Left colon (tissue), 2 donors: ENCODE measurements around the gene SNX32. TPM values are rescaled to one million over a fixed set of nuclear protein-coding genes. Genes with fewer than 3 reads are reported as not detected.

ENCODE experiments used
- total RNA-seq, 2 donors: library from RNA; stranded (reverse); fragmentation: NEBNext Ultra II Directional; extraction: Animal tissue kit (Norgen Biotek cat#: 25700); gene quantifications; one replicate each; pipeline ENCODE4 v1.2.1, GENCODE V29; 2021
- donor health status: DM: no; HTN: no; CAD: no.
- donor health status: DM: yes; HTN: yes; CAD: no.

The SNX32 gene
- total RNA-seq, 2 donors from 2014 or later: 1.6 to 3.8 TPM

Other genes starting within 250 kb of the SNX32 start
- gene KCNK7, start 238.2 kb upstream of the SNX32 start, total RNA-seq: 1 to 10 TPM in 1 of 2 donors, under 1 TPM in 1; 0.40 to 1.3 TPM
- 100 to 1,000 TPM in 1 of 2 donors, 10 to 100 TPM in 1; 94.7 to 101 TPM for gene MAP3K11, start 219.7 kb upstream of the SNX32 start, total RNA-seq
- gene PCNX3, start 218.2 kb upstream of the SNX32 start, total RNA-seq: 10 to 100 TPM; 47.8 to 56.0 TPM
- gene SIPA1, start 195.9 kb upstream of the SNX32 start, total RNA-seq: 10 to 100 TPM; 25.5 to 34.3 TPM
- gene RELA, start 171.0 kb upstream of the SNX32 start, total RNA-seq: 10 to 100 TPM; 57.6 to 62.9 TPM
- 10 to 100 TPM; 70.8 to 72.3 TPM for gene KAT5, start 121.7 kb upstream of the SNX32 start, total RNA-seq
- 10 to 100 TPM; 23.7 to 31.2 TPM for gene RNASEH2C, start 113.2 kb upstream of the SNX32 start, total RNA-seq
- 10 to 100 TPM; 21.7 to 22.4 TPM for gene AP5B1, start 53.0 kb upstream of the SNX32 start, total RNA-seq
- 10 to 100 TPM; 29.5 to 35.9 TPM for gene OVOL1, start 46.9 kb upstream of the SNX32 start, total RNA-seq
- gene CFL1, start 24.2 kb downstream of the SNX32 start, total RNA-seq: 1,000 to 10,000 TPM; 1,740 to 2,016 TPM
- gene MUS81, start 26.5 kb downstream of the SNX32 start, total RNA-seq: 10 to 100 TPM; 55.7 to 63.4 TPM
- gene EFEMP2, start 38.8 kb downstream of the SNX32 start, total RNA-seq: 10 to 100 TPM in 1 of 2 donors, 1 to 10 TPM in 1; 4.5 to 21.4 TPM
- gene CTSW, start 45.9 kb downstream of the SNX32 start, total RNA-seq: 1 to 10 TPM; 1.5 to 2.4 TPM
- gene FIBP, start 54.5 kb downstream of the SNX32 start, total RNA-seq: 10 to 100 TPM; 47.7 to 49.6 TPM
- gene CCDC85B, start 56.7 kb downstream of the SNX32 start, total RNA-seq: 1 to 10 TPM; 7.1 to 8.6 TPM
- gene FOSL1, start 66.4 kb downstream of the SNX32 start, total RNA-seq: 1 to 10 TPM; 1.1 to 1.8 TPM
- gene C11orf68, start 85.1 kb downstream of the SNX32 start, total RNA-seq: 10 to 100 TPM; 18.6 to 29.3 TPM
- gene DRAP1, start 85.5 kb downstream of the SNX32 start, total RNA-seq: 10 to 100 TPM; 47.3 to 53.4 TPM
- not detected for gene TSGA10IP, start 111.5 kb downstream of the SNX32 start, total RNA-seq
- 10 to 100 TPM; 41.1 to 46.4 TPM for gene SART1, start 127.8 kb downstream of the SNX32 start, total RNA-seq
- 10 to 100 TPM; 21.6 to 31.3 TPM for gene EIF1AD, start 168.2 kb downstream of the SNX32 start, total RNA-seq
- 100 to 1,000 TPM; 103 to 111 TPM for gene BANF1, start 168.5 kb downstream of the SNX32 start, total RNA-seq
- not detected for gene CST6, start 178.0 kb downstream of the SNX32 start, total RNA-seq
- gene CATSPER1, start 192.5 kb downstream of the SNX32 start, total RNA-seq: under 1 TPM in 1 of 2 donors, not detected in 1; 0.39 TPM
- gene GAL3ST3, start 215.2 kb downstream of the SNX32 start, total RNA-seq: not detected
- 100 to 1,000 TPM; 123 to 131 TPM for gene SF3B2, start 218.4 kb downstream of the SNX32 start, total RNA-seq
- gene PACS1, start 236.3 kb downstream of the SNX32 start, total RNA-seq: 10 to 100 TPM; 17.1 to 19.2 TPM